DND-41 (cell line): ENCODE results near the gene RNF157.

ENCODE experiments used
- ATAC-seq: fragments of 200-7000 bp; cut with Tn5 transposase; 3 replicates; pipeline ENCODE4 v1.9.1; 2021; ENCODE audit warnings: low read depth; ENCODE audit not compliant: insufficient read depth
- DNase-seq: peaks from one replicate; pipeline ENCODE4 v3.0.0-alpha.2; 2020
- H2AFZ ChIP-seq: 2 replicates; pipeline ENCODE4 v1.6.0; 2012; ENCODE audit warnings: low read depth, low read length
- H3K27ac ChIP-seq: 2 replicates; pipeline ENCODE4 v1.5.1; 2012; ENCODE audit warnings: low read length, inconsistent platforms
- H3K27me3 ChIP-seq: fragments of 200-600 bp; sonication (generic); 2 replicates; pipeline ENCODE4 v1.6.0; 2012; ENCODE audit warnings: low read length, mild to moderate bottlenecking, inconsistent platforms; ENCODE audit not compliant: insufficient read depth, poor library complexity
- H3K36me3 ChIP-seq: 2 replicates; pipeline ENCODE4 v1.5.1; 2012; ENCODE audit warnings: low read length, inconsistent platforms; ENCODE audit not compliant: insufficient read depth
- H3K4me1 ChIP-seq: 2 replicates; pipeline ENCODE4 v1.5.1; 2012; ENCODE audit warnings: mild to moderate bottlenecking, low read length; ENCODE audit not compliant: insufficient read depth
- H3K4me2 ChIP-seq: 2 replicates; pipeline ENCODE4 v1.6.0; 2012; ENCODE audit warnings: mild to moderate bottlenecking, moderate library complexity, low read length, inconsistent platforms; ENCODE audit not compliant: insufficient read depth
- H3K4me3 ChIP-seq, 2 experiments: fragments of 200-600 bp in 1 of 2; shearing (Covaris generic) in 1 of 2; 2 replicates each; pipeline ENCODE4 v1.5.1; 2012 to 2016; ENCODE audit warnings: inconsistent platforms in 2 of 2, low read length in 2 of 2, mild to moderate bottlenecking in 2 of 2, low read depth in 1 of 2, moderate library complexity in 1 of 2
- H3K79me2 ChIP-seq: 2 replicates; pipeline ENCODE4 v1.6.0; 2012; ENCODE audit warnings: low read length, inconsistent platforms; ENCODE audit not compliant: insufficient read depth
- H3K9ac ChIP-seq: 2 replicates; pipeline ENCODE4 v1.6.0; 2012; ENCODE audit warnings: low read depth, mild to moderate bottlenecking, inconsistent platforms, low read length, moderate library complexity
- H3K9me3 ChIP-seq: 2 replicates; pipeline ENCODE4 v1.5.1; 2012; ENCODE audit warnings: low read length, moderate library complexity, mild to moderate bottlenecking, inconsistent platforms; ENCODE audit not compliant: insufficient read depth, severe bottlenecking
- H4K20me1 ChIP-seq: 2 replicates; pipeline ENCODE4 v1.6.0; 2012; ENCODE audit warnings: low read length; ENCODE audit not compliant: insufficient read depth
- CTCF ChIP-seq: IDR thresholded peaks from 2 replicates; pipeline ENCODE4 v1.5.1; 2012; ENCODE audit warnings: borderline replicate concordance, low read length, moderate library complexity, mild to moderate bottlenecking; ENCODE audit not compliant: poor library complexity, severe bottlenecking; ENCODE audit errors: extremely low read depth
- EZH2 ChIP-seq: IDR thresholded peaks from 3 replicates; pipeline ENCODE4 v1.6.1; 2012; ENCODE audit warnings: borderline replicate concordance, low read depth, mild to moderate bottlenecking, moderate library complexity, low read length, inconsistent platforms; ENCODE audit not compliant: severe bottlenecking

The RNF157 gene

GRCh38 chr17:76138896-76139752 lies 101.2 kb downstream of the RNF157 start:
- no peak overlapping the region for H3K4me2 ChIP-seq
- H3K4me1 ChIP-seq = peaks cover 35% of the 10 kb centered on the region
- no peaks in the 10 kb centered on the region for H3K9me3 ChIP-seq
- H3K27ac ChIP-seq = no peak overlapping the region
- no peaks in the 10 kb centered on the region for H3K27me3 ChIP-seq
- no peak overlapping the region for H3K9ac ChIP-seq
- no peaks in the 10 kb centered on the region for H4K20me1 ChIP-seq
- H3K79me2 ChIP-seq = no peaks in the 10 kb centered on the region
- DNase-seq (no peak), ATAC-seq (no peak)
- no peak overlapping the region for H3K4me3 ChIP-seq
- TF ChIP-seq CTCF (no peak), EZH2 (no peak)
- no peaks in the 10 kb centered on the region for H3K36me3 ChIP-seq
- H2AFZ ChIP-seq = no peak overlapping the region

GRCh38 chr17:76138234-76138895 lies 101.9 kb downstream of the RNF157 start:
- TF ChIP-seq CTCF (no peak), EZH2 (no peak)
- no peaks in the 10 kb centered on the region for H3K36me3 ChIP-seq
- no peak overlapping the region for H2AFZ ChIP-seq
- no peaks in the 10 kb centered on the region for H3K79me2 ChIP-seq
- no peaks in the 10 kb centered on the region for H3K9me3 ChIP-seq
- no peak for ATAC-seq
- no peak overlapping the region for H3K27ac ChIP-seq
- no peak overlapping the region for H3K9ac ChIP-seq
- DNase-seq = no peak
- H3K4me1 ChIP-seq = peaks cover 28% of the 10 kb centered on the region
- H3K27me3 ChIP-seq = no peaks in the 10 kb centered on the region
- H4K20me1 ChIP-seq = no peaks in the 10 kb centered on the region
- no peak overlapping the region for H3K4me2 ChIP-seq
- no peak overlapping the region for H3K4me3 ChIP-seq

GRCh38 chr17:76137351-76138233 lies 102.7 kb downstream of the RNF157 start:
- no peak overlapping the region for H3K27ac ChIP-seq
- no peaks in the 10 kb centered on the region for H3K79me2 ChIP-seq
- no peak overlapping the region for H3K4me3 ChIP-seq
- TF ChIP-seq CTCF (no peak), EZH2 (no peak)
- peaks cover 20% of the 10 kb centered on the region for H3K4me1 ChIP-seq
- no peaks in the 10 kb centered on the region for H3K36me3 ChIP-seq
- DNase-seq (no peak), ATAC-seq (no peak)
- no peaks in the 10 kb centered on the region for H3K27me3 ChIP-seq
- H4K20me1 ChIP-seq = no peaks in the 10 kb centered on the region
- no peak overlapping the region for H2AFZ ChIP-seq
- H3K9ac ChIP-seq = no peak overlapping the region
- no peak overlapping the region for H3K4me2 ChIP-seq
- H3K9me3 ChIP-seq = no peaks in the 10 kb centered on the region
